ENCODE data around the gene CLEC14A.
A peak's percentile ranks its signal among the peaks of the same experiment; 100 is the strongest.

CLEC14A gene

DNA sequence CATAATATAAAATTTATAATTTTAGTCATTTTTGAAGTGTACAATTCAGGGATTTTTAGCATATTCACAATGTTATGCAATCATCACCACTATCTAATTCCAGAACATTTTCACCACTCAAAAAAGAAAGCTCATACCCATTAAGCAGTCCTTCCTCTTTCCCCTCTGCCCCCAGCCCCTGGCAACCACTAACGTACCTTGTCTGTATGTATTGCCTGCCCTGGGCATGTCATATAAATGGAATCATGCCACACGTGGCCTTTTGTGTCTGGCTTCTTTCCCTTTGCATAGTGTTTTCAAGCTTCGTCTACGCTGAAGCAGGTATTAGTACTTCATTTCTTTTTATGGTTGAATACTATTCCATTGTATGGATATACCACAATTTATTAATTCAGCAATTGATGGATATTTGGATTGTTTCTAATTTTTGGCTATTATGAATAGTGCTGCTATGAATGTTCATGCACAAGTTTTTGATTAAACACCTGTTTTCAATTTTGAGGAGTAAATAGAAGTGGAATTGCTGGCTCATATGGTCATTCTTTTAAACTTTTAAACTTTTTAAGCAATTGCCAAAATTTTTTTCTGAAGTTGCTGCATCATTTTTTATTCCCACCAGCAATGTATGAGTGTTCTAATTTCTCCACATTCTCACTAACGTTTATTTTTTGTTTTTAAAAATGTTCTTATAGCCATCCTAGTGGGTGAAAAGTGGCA is 49.8 kb downstream of the CLEC14A start:
- DNase-seq: no peak

GRCh38 chr14:38205119-38205813 is 50.6 kb downstream of the CLEC14A start:
- peak; percentile 28 for DNase-seq

DNA sequence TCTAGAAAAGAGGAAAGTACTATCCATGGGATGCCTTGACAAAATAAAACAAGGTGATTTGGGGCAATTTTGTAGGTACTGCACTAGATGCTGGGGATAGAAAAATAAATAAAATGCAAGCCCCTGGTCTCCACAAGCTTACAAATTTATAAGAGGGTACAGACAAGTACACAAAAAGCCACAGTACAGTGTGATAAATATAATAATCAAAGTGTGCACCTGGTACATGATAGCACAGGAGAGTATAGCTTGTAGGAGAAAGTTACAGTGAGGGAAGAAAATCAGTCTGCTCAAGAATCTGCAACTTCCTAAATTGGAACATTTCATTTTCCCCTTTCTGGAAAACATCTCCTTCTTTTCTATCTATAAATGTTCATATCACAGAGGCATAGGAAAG is 51.2 kb downstream of the CLEC14A start:
- no peak for DNase-seq

All from NCI-H69 (cell line).